H1 (cell line): ENCODE data around the gene FOLR1. TPM values are rescaled to one million over a fixed set of nuclear protein-coding genes. Genes with fewer than 3 reads are reported as not detected.

Experiments used
- CTCF ChIA-PET: fragments of 300-600 bp; sonication (Branson Sonifier 250); formaldehyde crosslinking; loops from one replicate; lab custom pipeline; 2021; ENCODE audit not compliant: partially characterized antibody; lab: Charles Lee
- POLR2A ChIA-PET: fragments of 300-600 bp; sonication (Branson Sonifier 250); formaldehyde crosslinking; loops from one replicate; lab custom pipeline; 2021; ENCODE audit warnings: inconsistent platforms; ENCODE audit not compliant: partially characterized antibody; lab: Charles Lee
- DNase-seq, 2 experiments: peaks; one replicate each; pipeline versions ENCODE4 v3.0.0 to v3.0.0-alpha.2; 2010 to 2022; ENCODE audit warnings: low spot score in 2 of 2, low read depth in 1 of 2, mixed read lengths in 1 of 2
- FAIRE-seq: peaks from 2 replicates; lab custom pipeline; 2011; peaks lifted over from hg19 to GRCh38; lab: Jason Lieb, UNC
- H2AFZ ChIP-seq: 2 replicates; pipeline ENCODE4 v1.8.1; 2012; ENCODE audit warnings: low read length, inconsistent platforms
- H2AK5ac ChIP-seq: 2 replicates; pipeline ENCODE4 v1.6.1; 2013; ENCODE audit warnings: low read depth, low read length
- H2BK120ac ChIP-seq: replicated peaks from 2 replicates; pipeline ENCODE3; 2013; ENCODE audit warnings: low read depth, low read length, inconsistent platforms
- H2BK12ac ChIP-seq: 2 replicates; pipeline ENCODE4 v1.6.1; 2013; ENCODE audit warnings: low read depth, low read length
- H2BK15ac ChIP-seq: 2 replicates; pipeline ENCODE4 v1.6.1; 2013; ENCODE audit warnings: low read length
- H2BK20ac ChIP-seq: 2 replicates; pipeline ENCODE4 v1.6.1; 2013; ENCODE audit warnings: low read length
- H2BK5ac ChIP-seq: 2 replicates; pipeline ENCODE4 v1.6.1; 2013; ENCODE audit warnings: low read depth, low read length
- H3K14ac ChIP-seq: 2 replicates; pipeline ENCODE4 v1.6.1; 2013; ENCODE audit warnings: inconsistent platforms; ENCODE audit not compliant: insufficient read length
- H3K18ac ChIP-seq: 2 replicates; pipeline ENCODE4 v1.6.1; 2013; ENCODE audit warnings: low read length; ENCODE audit errors: extremely low read depth
- H3K23ac ChIP-seq: 2 replicates; pipeline ENCODE4 v1.6.1; 2013; ENCODE audit warnings: inconsistent platforms; ENCODE audit not compliant: insufficient read length
- H3K23me2 ChIP-seq: 2 replicates; pipeline ENCODE4 v1.6.1; 2013; ENCODE audit warnings: low read depth, low read length
- H3K27ac ChIP-seq: 2 replicates; pipeline ENCODE4 v1.6.1; 2011; ENCODE audit warnings: low read depth, low read length, inconsistent platforms
- H3K27me3 ChIP-seq, 4 experiments: replicated peaks in 1 of 4; 1 replicate in 1 of 4; 2 replicates in 3 of 4; pipeline versions ENCODE4 v1.6.1 to v1.8.1; 2011 to 2013; ENCODE audit warnings: low read length in 3 of 4, mild to moderate bottlenecking in 3 of 4, inconsistent platforms in 2 of 4, mixed read lengths in 2 of 4, moderate library complexity in 1 of 4; ENCODE audit not compliant: control insufficient read depth in 3 of 4, insufficient read depth in 3 of 4; ENCODE audit errors: extremely low read depth in 1 of 4
- H3K36me3 ChIP-seq, 4 experiments: 2 replicates each; pipeline versions ENCODE4 v1.6.1 to v1.8.1; 2011 to 2013; ENCODE audit warnings: mild to moderate bottlenecking in 4 of 4, low read length in 3 of 4, moderate library complexity in 2 of 4, control low read depth in 1 of 4, inconsistent platforms in 1 of 4; ENCODE audit not compliant: insufficient read depth in 4 of 4, control insufficient read depth in 2 of 4
- H3K4ac ChIP-seq: replicated peaks from 2 replicates; pipeline ENCODE3; 2013; ENCODE audit warnings: low read length, low read depth, mixed read lengths, inconsistent platforms; ENCODE audit not compliant: insufficient read length
- H3K4me1 ChIP-seq, 4 experiments: replicated peaks in 1 of 4; 1 replicate in 1 of 4; 2 replicates in 3 of 4; pipeline versions ENCODE4 v1.6.1 to v1.8.1; 2011 to 2013; ENCODE audit warnings: low read length in 3 of 4, inconsistent platforms in 2 of 4, mixed read lengths in 1 of 4; ENCODE audit not compliant: insufficient read depth in 4 of 4, control insufficient read depth in 3 of 4
- H3K4me2 ChIP-seq, 2 experiments: 2 replicates each; pipeline versions ENCODE4 v1.6.1 to v1.8.1; 2011 to 2013; ENCODE audit warnings: low read depth in 2 of 2, low read length in 2 of 2, control low read depth in 1 of 2, inconsistent platforms in 1 of 2, mild to moderate bottlenecking in 1 of 2; ENCODE audit not compliant: insufficient read depth in 1 of 2
- H3K4me3 ChIP-seq, 4 experiments: fragments of 200-600, 300-600 bp in 1 of 4; sonication (generic), shearing (Covaris generic), sonication (Bioruptor Twin) in 1 of 4; 2 replicates each; pipeline versions ENCODE4 v1.5.1 to v1.8.1; 2011 to 2016; ENCODE audit warnings: low read length in 4 of 4, low read depth in 3 of 4, control low read depth in 2 of 4, inconsistent platforms in 2 of 4, mild to moderate bottlenecking in 2 of 4, mixed read lengths in 1 of 4, moderate library complexity in 1 of 4; ENCODE audit not compliant: insufficient read depth in 2 of 4; ENCODE audit errors: extremely low read depth in 1 of 4
- H3K56ac ChIP-seq: replicated peaks from 2 replicates; pipeline ENCODE3; 2013; ENCODE audit warnings: low read depth, mild to moderate bottlenecking, mixed read lengths, low read length, inconsistent platforms; ENCODE audit not compliant: insufficient read length
- H3K79me1 ChIP-seq: 2 replicates; pipeline ENCODE4 v1.6.1; 2013; ENCODE audit warnings: low read depth, low read length, control low read depth
- H3K79me2 ChIP-seq, 2 experiments: 2 replicates each; pipeline versions ENCODE4 v1.6.1 to v1.8.1; 2012 to 2013; ENCODE audit warnings: low read length in 2 of 2, mild to moderate bottlenecking in 2 of 2, inconsistent platforms in 1 of 2; ENCODE audit not compliant: insufficient read depth in 2 of 2, control insufficient read depth in 1 of 2
- H3K9ac ChIP-seq, 4 experiments: replicated peaks in 1 of 4; 1 replicate in 1 of 4; 2 replicates in 3 of 4; pipeline versions ENCODE4 v1.6.1 to v1.8.1; 2011 to 2013; ENCODE audit warnings: low read depth in 3 of 4, low read length in 3 of 4, control low read depth in 2 of 4, mild to moderate bottlenecking in 2 of 4, moderate library complexity in 2 of 4, inconsistent platforms in 1 of 4; ENCODE audit errors: extremely low read depth in 1 of 4
- H3K9me3 ChIP-seq, 2 experiments: 2 replicates each; pipeline versions ENCODE4 v1.6.1 to v1.8.1; 2012 to 2013; ENCODE audit warnings: mild to moderate bottlenecking in 2 of 2, moderate library complexity in 2 of 2, control low read depth in 1 of 2, inconsistent platforms in 1 of 2, low read depth in 1 of 2, low read length in 1 of 2, mixed read lengths in 1 of 2; ENCODE audit not compliant: insufficient read depth in 2 of 2
- H4K20me1 ChIP-seq, 2 experiments: replicated peaks in 1 of 2; 2 replicates each; pipeline versions ENCODE3 to v1.8.1; 2011 to 2013; ENCODE audit warnings: inconsistent platforms in 2 of 2, low read length in 2 of 2, mild to moderate bottlenecking in 1 of 2; ENCODE audit not compliant: insufficient read depth in 2 of 2, control insufficient read depth in 1 of 2
- H4K5ac ChIP-seq: 2 replicates; pipeline ENCODE4 v1.6.1; 2013; ENCODE audit warnings: low read length, low read depth, mixed read lengths, inconsistent platforms; ENCODE audit not compliant: insufficient read length
- H4K8ac ChIP-seq: 2 replicates; pipeline ENCODE4 v1.8.0; 2013; ENCODE audit warnings: mild to moderate bottlenecking, moderate library complexity, low read length, inconsistent platforms; ENCODE audit not compliant: insufficient read depth; ENCODE audit errors: extremely low read depth
- H4K91ac ChIP-seq: replicated peaks from 2 replicates; pipeline ENCODE3; 2013; ENCODE audit warnings: low read length, mixed read lengths, inconsistent platforms; ENCODE audit not compliant: insufficient read length
- ASH2L ChIP-seq: fragments of 200-600, 300-600 bp; sonication (generic); IDR thresholded peaks from one replicate; pipeline ENCODE4 v1.7.1; 2017; ENCODE audit warnings: low read length
- BRCA1 ChIP-seq: IDR thresholded peaks from 2 replicates; pipeline ENCODE4 v1.6.1; 2012; ENCODE audit warnings: low read depth, low read length, improper control_type of control experiment
- CBX5 ChIP-seq: fragments of 300-800, 300-1000 bp; sonication (generic); IDR thresholded peaks from 2 replicates; pipeline ENCODE4 v1.7.1; 2016; ENCODE audit warnings: antibody characterized with exemption, low read length, low read depth
- CHD2 ChIP-seq: IDR thresholded peaks from 2 replicates; pipeline ENCODE4 v1.6.1; 2012; ENCODE audit warnings: low read length, improper control_type of control experiment
- GABPA ChIP-seq: IDR thresholded peaks from 2 replicates; pipeline ENCODE4 v1.6.1; 2011; ENCODE audit warnings: mild to moderate bottlenecking, low read length, moderate library complexity, borderline replicate concordance; ENCODE audit not compliant: insufficient read depth
- KDM1A ChIP-seq: fragments of 200-600, 300-600 bp; sonication (generic); IDR thresholded peaks from 2 replicates; pipeline ENCODE4 v1.7.1; 2016; ENCODE audit warnings: mild to moderate bottlenecking, low read length, borderline replicate concordance
- MAX ChIP-seq: IDR thresholded peaks from 2 replicates; pipeline ENCODE4 v1.6.1; 2012; ENCODE audit warnings: inconsistent platforms
- RFX5 ChIP-seq: IDR thresholded peaks from 2 replicates; pipeline ENCODE4 v1.6.1; 2011; ENCODE audit warnings: low read depth, low read length, improper control_type of control experiment, borderline replicate concordance
- RNF2 ChIP-seq: fragments of 200-900, 300-1000 bp; sonication (generic); IDR thresholded peaks from 2 replicates; pipeline ENCODE4 v1.7.1; 2016; ENCODE audit warnings: borderline replicate concordance, low read depth, mild to moderate bottlenecking, antibody characterized with exemption, low read length; ENCODE audit not compliant: poor library complexity, severe bottlenecking; ENCODE audit errors: missing control alignments
- RXRA ChIP-seq: IDR thresholded peaks from 2 replicates; pipeline ENCODE4 v1.6.1; 2011; ENCODE audit warnings: low read depth, mild to moderate bottlenecking, low read length, moderate library complexity; ENCODE audit not compliant: insufficient read depth
- SIRT6 ChIP-seq: IDR thresholded peaks from one replicate; pipeline ENCODE4 v1.7.1; 2012; ENCODE audit warnings: low read length, inconsistent platforms
- SP1 ChIP-seq: IDR thresholded peaks from 2 replicates; pipeline ENCODE4 v1.6.1; 2011; ENCODE audit warnings: low read depth, low read length
- TAF7 ChIP-seq: optimal IDR thresholded peaks from 2 replicates; pipeline ENCODE3; 2011; ENCODE audit warnings: low read depth, mild to moderate bottlenecking, inconsistent platforms, low read length, moderate library complexity, borderline replicate concordance
- TBP ChIP-seq: IDR thresholded peaks from 2 replicates; pipeline ENCODE4 v1.6.1; 2011; ENCODE audit warnings: low read depth, low read length, improper control_type of control experiment
- WGBS, 2 experiments: shearing (Covaris generic) in 1 of 2; methylation state at CpG; one replicate each; pipeline versions ENCODE4 v1.1.6 to v1.1.7; 2013 to 2015; ENCODE audit warnings: low lambda C conversion rate in 2 of 2, mixed read lengths in 2 of 2, inconsistent platforms in 1 of 2, low coverage in 1 of 2, missing lambda C conversion rate in 1 of 2; ENCODE audit not compliant: insufficient replicate concordance in 2 of 2, insufficient coverage in 1 of 2, insufficient read length in 1 of 2; ENCODE audit errors: extremely low coverage in 1 of 2, missing lambda C conversion rate in 1 of 2; 5-methylcytosine and 5-hydroxymethylcytosine counted together
- polyA plus RNA-seq, 7 experiments: library from polyadenylated mRNA; depleted of rRNA in 3 of 7; stranded (reverse) in 5 of 7; unstranded in 2 of 7; fragments of >200 nt in 5 of 7; fragments of 200-250 nt in 2 of 7; gene quantifications; 1 replicate in 5 of 7; 2 replicates in 1 of 7; 4 replicates in 1 of 7; pipeline versions ENCODE4 v1.2.1 to v1.2.3, GENCODE V29; 2011 to 2013; ENCODE audit warnings: missing spikeins in 2 of 7, mixed read lengths in 2 of 7
- total RNA-seq: library from RNA; stranded (reverse); fragmentation: NEBNext Ultra II Directional; extraction: Animal tissue kit (Norgen Biotek cat#: 25700); gene quantifications from 2 replicates; pipeline ENCODE4 v1.2.1, GENCODE V29; 2021

FOLR1 gene
- total and polyA plus RNA-seq, 2 of the 8 experiments (the other 6 are each of a cell fraction or from before 2014, with no cell fraction given), result 1.3 TPM; not detected in 1

DNA sequence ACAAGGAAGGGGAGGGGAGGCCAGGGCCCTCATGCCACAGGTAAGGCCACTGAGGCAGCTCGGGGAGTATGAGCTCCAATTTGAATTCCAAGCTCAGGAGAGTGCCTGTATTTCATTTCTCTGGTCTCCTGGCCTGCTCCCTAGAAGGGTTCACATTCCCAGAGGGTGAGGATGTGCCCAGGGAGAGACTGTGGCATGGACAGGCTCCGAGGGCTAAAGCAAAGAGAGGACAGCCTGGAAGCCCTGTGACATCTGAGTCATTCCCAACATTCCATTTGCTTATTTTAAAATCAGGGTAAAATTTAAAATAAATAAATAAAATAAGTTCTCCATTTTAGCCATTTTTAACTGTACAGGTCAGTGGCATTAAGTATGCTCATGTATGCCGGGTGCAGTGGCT lies 18.6 kb upstream of the FOLR1 start:
- H2BK12ac ChIP-seq, result no peak overlapping the region
- H3K18ac ChIP-seq, result no peak overlapping the region
- no peaks in the 10 kb centered on the region for H4K20me1 ChIP-seq
- no peak overlapping the region for H3K4ac ChIP-seq
- DNase-seq (no peak), FAIRE-seq (no peak)
- no peak overlapping the region for H3K56ac ChIP-seq
- no peak overlapping the region for H3K14ac ChIP-seq
- H3K79me1 ChIP-seq, result no peaks in the 10 kb centered on the region
- no peak overlapping the region for H4K8ac ChIP-seq
- H3K27ac ChIP-seq, result no peak overlapping the region
- no peak overlapping the region for H2BK20ac ChIP-seq
- WGBS, 2 experiments, result 90% methylated on average over 3 of the region's 3 CpGs; no CpG with 5 or more reads in 1 of the 2 experiments
- no peak overlapping the region for H2AFZ ChIP-seq
- H3K4me3 ChIP-seq, result no peak overlapping the region
- no peaks in the 10 kb centered on the region for H3K4me1 ChIP-seq
- POLR2A ChIA-PET, result no interaction called here
- no peak overlapping the region for H4K5ac ChIP-seq
- no peak for TF ChIP-seq CHD2
- no peak for TF ChIP-seq SIRT6
- TF ChIP-seq SP1, result no peak
- TF ChIP-seq RNF2, result no peak
- TF ChIP-seq BRCA1, result no peak
- TF ChIP-seq RXRA, result no peak
- no peak for TF ChIP-seq CBX5
- TF ChIP-seq KDM1A, result no peak
- TF ChIP-seq TAF7, result no peak
- TF ChIP-seq MAX, result no peak
- no peak for TF ChIP-seq ASH2L
- TF ChIP-seq TBP, result no peak
- no peak for TF ChIP-seq RFX5
- no peak for TF ChIP-seq GABPA
- no peak overlapping the region for H2BK120ac ChIP-seq
- CTCF ChIA-PET, result interaction anchor here (0.8 to 1.9 kb wide), 4 partner anchors 10 to 400 kb away, joined by 3 to 4 read pairs (median 4); no protein-coding TSS in a partner anchor
- H3K9ac ChIP-seq, result no peak overlapping the region
- H3K36me3 ChIP-seq, result no peaks in the 10 kb centered on the region
- no peak overlapping the region for H3K4me2 ChIP-seq
- H2BK15ac ChIP-seq, result no peak overlapping the region
- H3K79me2 ChIP-seq, result no peaks in the 10 kb centered on the region
- H3K23me2 ChIP-seq, result no peaks in the 10 kb centered on the region
- no peak overlapping the region for H2AK5ac ChIP-seq
- no peaks in the 10 kb centered on the region for H3K27me3 ChIP-seq
- H3K23ac ChIP-seq, result no peak overlapping the region
- no peak overlapping the region for H2BK5ac ChIP-seq
- H4K91ac ChIP-seq, result no peak overlapping the region
- no peaks in the 10 kb centered on the region for H3K9me3 ChIP-seq
